SK-N-SH treated with all-trans-retinoic acid at 6 μM for 48 hours (cell line): Measurements from ENCODE around the gene ALK.

ENCODE experiments used
- ATAC-seq: fragments of 200-7000 bp; cut with Tn5 transposase; 3 replicates; pipeline ENCODE4 v1.9.1; 2020; ENCODE audit warnings: mild to moderate bottlenecking, moderate library complexity
- ARNTL ChIP-seq: fragments of 450-650 bp; formaldehyde crosslinking; IDR thresholded peaks from 2 replicates; pipeline ENCODE4 v1.5.0; 2020; ENCODE audit warnings: low read depth, mild to moderate bottlenecking, moderate library complexity, borderline replicate concordance
- BACH2 ChIP-seq: fragments of 250-450 bp; sonication (Bioruptor Pico); IDR thresholded peaks from 2 replicates; pipeline ENCODE4 v1.9.0; 2021; ENCODE audit warnings: mild to moderate bottlenecking, borderline replicate concordance
- CSDC2 ChIP-seq: fragments of 250-450 bp; sonication (Bioruptor Pico); IDR thresholded peaks from 2 replicates; pipeline ENCODE4 v1.5.0; 2020; ENCODE audit warnings: mild to moderate bottlenecking, moderate library complexity
- CSRNP3 ChIP-seq: fragments of 250-450 bp; sonication (Bioruptor Pico); IDR thresholded peaks from 2 replicates; pipeline ENCODE4 v1.5.1; 2021; ENCODE audit warnings: mild to moderate bottlenecking, moderate library complexity
- ESRRG ChIP-seq: fragments of 250-450 bp; sonication (Bioruptor Pico); IDR thresholded peaks from 2 replicates; pipeline ENCODE4 v1.6.1; 2021; ENCODE audit warnings: mild to moderate bottlenecking
- GLIS3 ChIP-seq: fragments of 250-450 bp; sonication (Bioruptor Pico); IDR thresholded peaks from 2 replicates; pipeline ENCODE4 v1.5.0; 2020; ENCODE audit warnings: mild to moderate bottlenecking, moderate library complexity
- ISL1 ChIP-seq: fragments of 250-450 bp; sonication (Bioruptor Pico); IDR thresholded peaks from 2 replicates; pipeline ENCODE4 v2.1.2; 2022; ENCODE audit warnings: mild to moderate bottlenecking, moderate library complexity
- POU6F1 ChIP-seq: fragments of 250-450 bp; sonication (Bioruptor Pico); IDR thresholded peaks from 2 replicates; pipeline ENCODE4 v1.8.0; 2021; ENCODE audit warnings: low read depth, mild to moderate bottlenecking, moderate library complexity, borderline replicate concordance
- PPARA ChIP-seq: fragments of 250-450 bp; sonication (Bioruptor Pico); IDR thresholded peaks from 2 replicates; pipeline ENCODE4 v1.5.0; 2020; ENCODE audit warnings: mild to moderate bottlenecking, borderline replicate concordance
- RARB ChIP-seq: fragments of 250-450 bp; sonication (Bioruptor Pico); IDR thresholded peaks from 2 replicates; pipeline ENCODE4 v1.8.0; 2021; ENCODE audit warnings: mild to moderate bottlenecking, moderate library complexity
- TCF4 ChIP-seq: fragments of 250-450 bp; sonication (Bioruptor Pico); IDR thresholded peaks from 2 replicates; pipeline ENCODE4 v1.8.0; 2021; ENCODE audit warnings: mild to moderate bottlenecking, moderate library complexity, borderline replicate concordance
- TOX ChIP-seq: fragments of 250-450 bp; sonication (Bioruptor Pico); IDR thresholded peaks from 2 replicates; pipeline ENCODE4 v1.8.0; 2021; ENCODE audit warnings: mild to moderate bottlenecking, moderate library complexity, borderline replicate concordance
- TSHZ2 ChIP-seq: fragments of 250-450 bp; sonication (Bioruptor Pico); IDR thresholded peaks from 2 replicates; pipeline ENCODE4 v1.5.0; 2020; ENCODE audit warnings: mild to moderate bottlenecking, moderate library complexity
- ZFP3 ChIP-seq: fragments of 250-450 bp; sonication (Bioruptor Pico); IDR thresholded peaks from 2 replicates; pipeline ENCODE4 v1.5.0; 2020; ENCODE audit warnings: mild to moderate bottlenecking, moderate library complexity
- ZFP30 ChIP-seq: fragments of 450-650 bp; formaldehyde crosslinking; IDR thresholded peaks from 2 replicates; pipeline ENCODE4 v1.5.0; 2022; ENCODE audit warnings: mild to moderate bottlenecking, moderate library complexity
- ZNF565 ChIP-seq: fragments of 450-650 bp; formaldehyde crosslinking; conservative IDR thresholded peaks from 2 replicates; pipeline ENCODE4 v1.5.0; 2020; ENCODE audit warnings: low read depth, mild to moderate bottlenecking, moderate library complexity
- ZNF70 ChIP-seq: fragments of 450-650 bp; formaldehyde crosslinking; IDR thresholded peaks from 2 replicates; pipeline ENCODE4 v1.5.0; 2020; ENCODE audit warnings: mild to moderate bottlenecking, moderate library complexity
- ZNF8 ChIP-seq: fragments of 450-650 bp; formaldehyde crosslinking; IDR thresholded peaks from 2 replicates; pipeline ENCODE4 v1.5.0; 2020; ENCODE audit warnings: mild to moderate bottlenecking, moderate library complexity
- TF ChIP-seq, protein P1 (sequence below): fragments of 250-450 bp; sonication (Bioruptor Pico); IDR thresholded peaks from 2 replicates; pipeline ENCODE4 v1.5.1; 2020; ENCODE audit warnings: low read depth, mild to moderate bottlenecking, moderate library complexity

Gene ALK

DNA sequence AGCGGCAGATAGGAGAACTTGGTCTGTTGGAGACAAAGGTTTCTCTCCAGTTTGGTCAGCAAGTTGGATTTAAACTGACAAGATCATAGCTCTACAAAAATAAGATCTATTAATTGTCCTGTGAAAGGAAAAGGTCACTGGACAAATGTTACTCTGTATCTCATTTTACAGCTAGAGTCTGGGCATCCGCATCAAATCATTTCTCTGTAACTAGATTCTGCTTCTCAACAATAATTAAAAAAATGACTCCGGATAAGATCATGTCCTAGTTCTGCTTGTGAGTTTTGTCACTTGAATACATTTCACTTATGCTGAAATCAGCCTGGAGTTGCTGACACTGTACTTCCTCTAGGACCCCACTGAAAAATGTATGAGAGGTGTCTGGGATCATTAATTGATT lies 310.8 kb downstream of the ALK start:
- no peak for ATAC-seq
- TF ChIP-seq TCF4 (CRISPR knock-in tag) (0 out of 2 replicates have a peak, but pooled peaks have one; percentile 26), ISL1 (CRISPR knock-in tag) (no peak), TSHZ2 (CRISPR knock-in tag) (peak; percentile 39; the same call in 1 of the 2 replicates)
- TF ChIP-seq, all 23 proteins: peak for 2

GRCh38 chr2:29607038-29607420 lies 314.4 kb downstream of the ALK start:
- TF ChIP-seq ARNTL (CRISPR knock-in tag) (no peak), ZFP3 (CRISPR knock-in tag) (no peak), TSHZ2 (CRISPR knock-in tag) (no peak), CSRNP3 (CRISPR knock-in tag) (no peak), ZNF70 (CRISPR knock-in tag) (no peak), GLIS3 (CRISPR knock-in tag) (no peak), BACH2 (CRISPR knock-in tag) (no peak), PPARA (no peak), ESRRG (CRISPR knock-in tag) (no peak), RARB (no peak)
- TF ChIP-seq, protein P1, sequence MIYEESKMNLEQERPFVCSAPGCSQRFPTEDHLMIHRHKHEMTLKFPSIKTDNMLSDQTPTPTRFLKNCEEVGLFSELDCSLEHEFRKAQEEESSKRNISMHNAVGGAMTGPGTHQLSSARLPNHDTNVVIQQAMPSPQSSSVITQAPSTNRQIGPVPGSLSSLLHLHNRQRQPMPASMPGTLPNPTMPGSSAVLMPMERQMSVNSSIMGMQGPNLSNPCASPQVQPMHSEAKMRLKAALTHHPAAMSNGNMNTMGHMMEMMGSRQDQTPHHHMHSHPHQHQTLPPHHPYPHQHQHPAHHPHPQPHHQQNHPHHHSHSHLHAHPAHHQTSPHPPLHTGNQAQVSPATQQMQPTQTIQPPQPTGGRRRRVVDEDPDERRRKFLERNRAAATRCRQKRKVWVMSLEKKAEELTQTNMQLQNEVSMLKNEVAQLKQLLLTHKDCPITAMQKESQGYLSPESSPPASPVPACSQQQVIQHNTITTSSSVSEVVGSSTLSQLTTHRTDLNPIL: no peak

GRCh38 chr2:29606104-29607037 lies 315.0 kb downstream of the ALK start:
- ATAC-seq: peak; percentile 62; the same call in 2 of the 3 replicates
- peak; percentile 30; the same call in 1 of the 2 replicates for TF ChIP-seq ISL1 (CRISPR knock-in tag)
- TF ChIP-seq ESRRG (CRISPR knock-in tag): no peak

More at GRCh38 chr2:29607038-29607420, 314.4 kb downstream of the ALK start:
- no peak for ATAC-seq

DNA sequence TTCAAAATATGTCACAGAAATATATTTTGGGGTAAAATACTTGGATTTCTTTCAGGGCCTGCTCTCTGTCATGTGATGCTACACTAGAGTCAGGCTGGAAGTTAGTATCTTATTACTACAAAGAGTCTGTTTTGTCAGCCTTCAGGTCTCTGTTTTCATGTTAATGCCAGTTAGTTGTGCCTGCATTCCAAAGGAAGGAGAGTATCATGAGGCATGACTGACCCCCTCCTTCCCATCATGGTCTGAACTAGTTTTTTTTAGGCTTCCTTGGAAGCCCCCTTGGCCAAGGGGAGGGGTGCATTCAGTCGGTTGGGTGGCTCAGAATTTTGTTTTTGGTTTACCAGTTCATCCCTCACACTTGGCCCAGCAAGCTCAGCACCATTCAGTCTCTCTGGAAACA lies 318.0 kb downstream of the ALK start:
- no peak for ATAC-seq
- TF ChIP-seq BACH2 (CRISPR knock-in tag): no peak
- no peak for TF ChIP-seq ESRRG (CRISPR knock-in tag)
- no peak for TF ChIP-seq TSHZ2 (CRISPR knock-in tag)
- TF ChIP-seq POU6F1 (CRISPR knock-in tag): no peak
- no peak for TF ChIP-seq PPARA
- TF ChIP-seq ZNF565 (CRISPR knock-in tag): no peak
- TF ChIP-seq TOX (CRISPR knock-in tag): no peak
- no peak for TF ChIP-seq ZNF8
- no peak for TF ChIP-seq ZNF70 (CRISPR knock-in tag)
- TF ChIP-seq, protein P1: no peak
- no peak for TF ChIP-seq ISL1 (CRISPR knock-in tag)
- no peak for TF ChIP-seq RARB
- TF ChIP-seq TCF4 (CRISPR knock-in tag): no peak
- TF ChIP-seq ZFP30 (CRISPR knock-in tag): no peak
- no peak for TF ChIP-seq CSDC2
